Stimulated activated CD8-positive, alpha-beta memory T cell treated with anti-CD3 and anti-CD28 coated beads, Interleukin-15, amount 100 ng/mL, for 48 hours (primary cell): ENCODE data around the gene C17orf114.

Experiments
- DNase-seq, 2 donors: peaks; one replicate each; pipeline ENCODE4 v3.0.0-alpha.2; 2020; ENCODE audit warnings: low read depth in 2 of 2

Gene C17orf114

DNA sequence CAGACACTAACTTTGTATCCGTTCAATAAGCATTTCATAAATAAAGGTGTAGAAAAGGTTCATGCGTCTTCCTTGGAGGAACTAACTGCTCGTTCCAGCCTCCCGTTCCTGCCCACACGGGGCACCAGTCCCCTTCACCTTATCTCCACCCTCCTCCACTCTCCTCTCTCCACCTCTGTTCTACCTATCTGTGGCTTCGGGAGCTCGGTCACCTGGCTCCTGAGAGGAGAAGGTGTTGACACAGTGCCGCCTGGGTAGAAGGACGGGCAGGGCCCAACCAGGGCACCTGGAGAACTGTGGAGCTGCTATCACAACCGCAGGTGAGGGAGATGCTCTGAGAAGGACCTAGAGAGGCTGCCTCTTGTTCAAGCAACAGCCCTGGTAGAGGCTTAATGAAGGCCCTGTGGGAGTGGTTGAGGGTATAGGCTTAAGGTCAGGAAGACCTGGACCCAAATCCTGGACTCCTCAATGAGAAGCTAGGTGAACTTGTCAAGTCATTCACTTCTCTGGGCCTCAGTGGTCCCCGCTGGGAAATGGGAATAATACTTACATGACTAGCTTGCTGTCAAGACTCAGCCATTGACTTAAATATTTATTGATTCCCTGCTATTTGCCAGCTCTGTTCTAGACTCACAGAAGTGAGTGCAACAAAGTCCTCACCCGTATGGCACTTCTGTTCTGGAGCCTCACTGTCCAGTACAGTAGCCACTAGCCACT is 21.4 kb upstream of the C17orf114 start:
- DNase-seq, result no peak

DNA sequence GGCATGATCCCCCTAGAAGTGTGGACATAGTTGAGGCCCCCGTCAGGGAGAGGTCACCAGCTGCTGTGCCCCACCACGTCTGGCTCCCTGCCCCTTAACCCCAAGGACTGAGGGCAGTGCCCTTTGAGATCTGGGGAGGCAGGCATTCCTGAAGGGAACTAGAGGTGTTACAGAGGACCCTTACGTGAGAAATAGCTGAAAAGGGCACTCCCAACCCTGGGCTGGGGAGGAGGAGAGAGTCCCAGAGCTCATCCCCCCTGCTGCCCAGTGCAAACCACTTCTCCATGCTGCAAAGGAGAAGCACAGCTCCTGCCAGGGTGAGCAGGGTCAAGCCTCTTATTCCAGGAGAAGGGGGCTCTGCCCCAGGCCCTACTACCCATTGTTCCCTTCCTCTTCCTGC is 20.7 kb upstream of the C17orf114 start:
- DNase-seq, result no peak

DNA sequence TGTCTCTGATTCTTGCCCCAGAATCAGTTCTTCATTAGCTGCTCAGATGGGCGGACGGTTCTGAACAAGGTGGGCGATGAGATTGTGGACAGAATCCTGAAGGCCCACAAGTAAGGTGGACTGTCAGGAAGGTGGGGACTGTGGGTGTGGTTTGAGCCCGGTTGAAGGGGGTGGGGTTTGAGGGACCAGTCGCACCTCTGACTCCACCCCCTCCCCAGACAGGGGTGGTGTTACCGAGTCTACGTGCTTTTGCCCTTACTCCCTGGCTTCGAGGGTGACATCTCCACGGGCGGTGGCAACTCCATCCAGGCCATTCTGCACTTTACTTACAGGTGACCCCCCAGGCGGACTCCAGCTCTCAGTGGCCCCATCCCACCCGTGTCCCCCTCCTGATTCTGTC is 16.1 kb upstream of the C17orf114 start:
- no peak for DNase-seq

DNA sequence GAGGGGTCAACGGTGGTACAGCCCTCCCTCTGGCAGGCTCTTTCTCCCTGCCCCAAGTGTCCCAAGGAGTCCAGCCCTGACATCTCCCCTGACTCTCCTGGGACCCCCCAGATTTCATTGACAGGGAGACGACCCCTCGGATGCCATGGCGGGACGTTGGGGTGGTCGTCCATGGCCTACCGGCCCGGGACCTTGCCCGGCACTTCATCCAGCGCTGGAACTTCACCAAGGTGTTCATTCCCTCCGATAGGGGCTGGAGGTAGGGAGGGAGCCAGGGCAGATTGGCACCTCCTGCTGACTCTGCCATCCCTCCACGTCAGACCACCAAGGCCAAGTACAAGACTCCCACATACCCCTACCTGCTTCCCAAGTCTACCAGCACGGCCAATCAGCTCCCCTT is 14.7 kb upstream of the C17orf114 start:
- no peak for DNase-seq

DNA sequence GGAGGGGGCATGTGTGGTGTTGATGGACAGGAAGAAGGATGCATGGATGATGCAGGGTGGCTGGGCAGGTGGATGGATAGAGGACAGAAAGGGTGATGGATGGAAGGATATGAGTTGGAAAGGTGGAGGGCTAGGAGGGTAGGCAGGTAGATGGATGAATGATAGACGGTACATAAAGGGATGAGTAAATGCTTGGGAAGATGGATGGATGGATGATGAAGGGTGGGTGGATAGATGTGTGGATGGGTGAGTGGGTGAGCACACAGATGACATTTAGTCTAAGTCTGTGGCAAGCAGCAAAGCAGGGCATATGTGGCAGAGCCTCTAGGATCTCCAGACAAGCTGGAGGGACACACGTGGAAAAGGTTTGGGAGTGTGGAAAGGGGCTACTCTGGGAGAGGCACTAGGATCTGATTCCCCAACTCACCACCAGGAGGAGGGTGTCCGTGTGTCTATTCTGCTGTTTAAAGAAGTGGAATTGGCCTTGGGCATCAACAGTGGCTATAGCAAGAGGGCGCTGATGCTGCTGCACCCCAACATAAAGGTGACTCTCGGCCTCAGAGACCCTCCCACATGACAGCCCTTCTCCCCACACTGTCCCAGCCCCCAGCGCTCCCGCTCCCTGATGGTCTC is 13.0 kb upstream of the C17orf114 start:
- no peak for DNase-seq

DNA sequence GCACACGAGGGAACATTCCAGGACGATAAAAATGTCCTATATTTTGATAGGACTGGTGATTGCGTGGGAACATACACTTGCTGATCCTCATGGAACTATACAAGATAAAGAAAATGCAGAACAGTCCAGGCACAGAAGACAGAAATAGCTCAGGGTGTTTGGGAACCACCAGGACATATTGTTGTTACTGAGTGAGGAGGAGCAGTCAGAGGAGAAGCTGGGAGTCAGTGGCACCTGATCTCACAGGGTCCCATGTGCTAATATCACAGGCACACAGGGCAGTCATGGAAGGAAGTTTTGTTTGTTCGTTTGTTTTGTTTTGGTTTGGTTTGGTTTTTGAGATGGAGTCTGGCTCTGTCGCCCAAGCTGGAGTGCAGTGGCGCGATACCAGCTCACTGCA is 10.6 kb upstream of the C17orf114 start:
- no peak for DNase-seq

DNA sequence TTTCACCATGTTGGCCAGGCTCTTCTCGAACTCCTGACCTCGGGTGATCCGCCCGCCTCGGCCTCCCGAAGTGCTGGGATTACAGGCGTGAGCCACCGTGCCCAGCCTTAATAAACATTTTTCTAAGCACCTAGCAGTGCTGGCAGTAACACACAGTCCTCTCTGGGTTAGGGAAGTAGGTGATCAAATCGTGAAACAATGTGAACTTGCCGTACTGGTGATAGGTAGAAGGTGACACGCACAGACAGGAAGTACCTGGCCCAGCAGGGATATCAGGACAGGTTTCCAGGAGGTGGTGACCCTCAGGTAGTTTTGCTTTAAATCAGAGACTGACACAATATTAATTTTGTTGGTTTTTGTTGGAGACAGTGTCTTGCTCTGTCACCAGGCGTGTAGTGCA is 9.3 kb upstream of the C17orf114 start:
- no peak for DNase-seq

DNA sequence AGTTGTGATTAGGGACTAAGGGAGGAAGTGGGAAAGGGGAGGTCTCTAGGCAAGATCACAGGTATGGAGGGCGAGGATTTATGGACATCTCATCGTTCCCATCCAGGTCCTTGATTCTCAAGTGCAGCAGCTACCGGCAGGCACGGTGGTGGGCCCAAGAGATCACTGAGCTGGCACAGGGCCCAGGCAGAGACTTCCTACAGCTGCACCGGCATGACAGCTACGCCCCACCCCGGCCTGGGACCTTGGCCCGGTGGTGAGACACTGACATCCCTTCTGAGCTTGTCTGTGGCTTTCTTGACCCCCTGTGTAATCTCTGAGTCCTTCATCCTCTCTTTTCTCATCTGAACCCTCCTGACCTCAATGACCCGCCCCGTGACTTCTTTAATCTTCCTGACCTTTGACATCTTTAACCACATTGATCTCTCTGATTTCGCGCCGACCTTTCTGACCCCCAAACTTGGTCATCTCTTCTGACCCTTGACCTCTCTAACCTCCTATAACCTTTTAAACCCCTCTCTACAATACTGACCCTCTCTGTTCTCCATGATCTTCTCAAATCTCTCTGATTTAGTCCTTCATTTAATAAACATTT is 8.7 kb upstream of the C17orf114 start:
- DNase-seq, result no peak

DNA sequence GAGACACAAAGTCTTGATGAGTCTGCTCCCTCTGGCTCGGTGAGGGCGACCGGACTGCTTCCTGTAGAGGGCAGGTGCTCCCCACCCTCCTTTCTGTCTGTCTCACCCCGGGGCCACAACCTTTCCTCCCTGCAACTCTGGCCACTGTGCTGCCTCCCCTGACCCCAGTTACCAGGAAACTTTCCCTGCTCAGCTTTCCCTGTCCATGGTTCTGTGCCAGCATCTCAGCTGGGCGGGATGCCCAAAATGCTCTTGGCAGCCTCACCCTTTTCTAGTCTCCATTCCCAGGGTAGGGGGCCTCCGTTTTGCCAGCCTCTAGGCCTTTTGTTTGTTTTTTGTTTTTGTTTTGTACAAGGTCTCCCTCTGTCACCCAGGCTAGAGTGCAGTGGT is 6.2 kb upstream of the C17orf114 start:
- no peak for DNase-seq

DNA sequence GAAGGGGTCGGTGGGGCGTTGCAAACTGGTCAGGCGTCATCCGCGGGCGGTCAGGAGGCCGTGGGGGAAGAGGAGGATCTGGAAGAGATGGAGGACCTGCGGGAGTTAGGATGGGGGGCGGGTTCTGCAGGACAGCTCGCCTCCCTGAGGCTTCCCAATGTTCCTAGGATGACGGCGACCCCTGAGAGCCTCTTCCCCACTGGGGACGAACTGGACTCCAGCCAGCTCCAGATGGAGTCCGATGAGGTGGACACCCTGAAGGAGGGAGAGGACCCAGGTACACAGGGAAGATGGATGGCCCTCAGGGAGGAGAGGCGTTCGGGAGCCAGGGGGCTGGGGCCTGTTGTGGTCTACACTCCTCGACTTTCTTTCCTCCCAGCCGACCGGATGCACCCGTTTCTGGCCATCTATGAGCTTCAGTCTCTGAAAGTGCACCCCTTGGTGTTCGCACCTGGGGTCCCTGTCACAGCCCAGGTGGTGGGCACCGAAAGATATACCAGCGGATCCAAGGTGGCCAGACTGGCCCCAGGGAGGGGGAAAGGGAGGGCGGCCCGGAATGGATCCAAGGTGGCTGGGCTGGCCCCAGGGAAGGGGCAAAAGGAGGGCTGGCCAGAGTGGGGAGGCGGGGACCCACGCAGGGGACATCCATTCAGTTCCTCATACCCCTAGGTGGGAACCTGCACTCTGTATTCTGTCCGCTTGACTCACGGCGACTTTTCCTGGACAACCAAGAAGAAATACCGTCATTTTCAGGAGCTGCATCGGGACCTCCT is 5.7 kb upstream of the C17orf114 start:
- DNase-seq, result no peak

DNA sequence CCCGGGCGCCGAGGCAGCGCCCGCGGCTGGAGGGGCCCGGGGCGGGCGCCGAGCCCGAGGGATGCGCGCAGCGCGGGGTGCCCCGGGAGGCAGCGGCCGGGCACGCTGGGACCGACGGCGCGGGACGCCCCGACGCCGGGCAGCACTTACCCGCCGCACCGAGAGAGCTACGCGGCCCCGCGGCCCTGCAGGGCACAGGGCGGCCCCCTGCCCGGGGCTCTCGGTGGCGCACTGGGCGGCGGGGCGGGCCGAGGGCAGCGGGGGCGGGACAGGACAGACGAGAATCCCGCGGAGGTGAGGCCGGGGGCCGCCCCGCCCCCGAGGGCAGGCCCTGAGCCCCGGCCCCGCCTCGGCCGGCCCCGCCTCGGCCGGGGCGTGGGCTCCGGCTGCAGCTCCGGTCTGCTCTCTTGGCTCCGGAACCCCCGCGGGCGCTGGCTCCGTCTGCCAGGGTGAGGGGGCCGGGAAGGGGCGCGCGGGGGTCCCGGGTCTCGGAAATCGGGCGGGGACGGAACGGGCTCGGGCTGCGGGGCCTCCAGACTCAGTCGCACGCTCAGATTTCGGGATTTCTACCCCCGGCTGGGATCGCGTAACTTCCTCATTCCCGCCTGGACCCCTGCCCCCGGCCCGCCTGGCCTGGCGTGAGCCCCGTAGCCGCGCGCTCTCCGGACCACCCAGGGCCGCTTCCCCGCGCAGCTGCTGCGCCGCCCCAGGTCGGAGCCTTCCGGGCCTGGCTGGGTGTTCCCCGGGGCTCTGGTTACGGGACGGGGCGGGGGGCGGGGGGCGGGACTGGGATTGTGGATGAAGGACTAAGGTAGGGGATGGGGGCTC is 4.9 kb upstream of the C17orf114 start, which contains the start of gene PLD2:
TSS of gene PLD2 (plus strand) at position 376 of the 828 bp plus-strand sequence. CDS start 621 bp downstream, outside the sequence.
- peak; percentile 82 to 86 for DNase-seq

DNA sequence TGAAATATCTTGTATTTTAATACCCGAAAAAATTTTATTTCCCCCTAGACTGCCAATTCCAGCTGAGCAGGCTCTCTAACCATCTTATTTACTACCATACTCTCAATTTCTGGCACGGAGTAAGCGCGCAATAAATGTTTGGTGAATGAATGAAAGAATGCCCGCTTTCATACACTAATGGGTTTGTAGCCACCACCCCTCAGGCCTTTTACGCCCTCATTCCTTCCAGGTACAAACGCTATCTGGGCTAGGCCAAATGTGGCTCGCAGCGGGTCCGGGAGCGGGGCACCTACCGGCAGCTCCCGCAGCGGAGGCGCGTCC is 4.3 kb upstream of the C17orf114 start:
- no peak for DNase-seq

DNA sequence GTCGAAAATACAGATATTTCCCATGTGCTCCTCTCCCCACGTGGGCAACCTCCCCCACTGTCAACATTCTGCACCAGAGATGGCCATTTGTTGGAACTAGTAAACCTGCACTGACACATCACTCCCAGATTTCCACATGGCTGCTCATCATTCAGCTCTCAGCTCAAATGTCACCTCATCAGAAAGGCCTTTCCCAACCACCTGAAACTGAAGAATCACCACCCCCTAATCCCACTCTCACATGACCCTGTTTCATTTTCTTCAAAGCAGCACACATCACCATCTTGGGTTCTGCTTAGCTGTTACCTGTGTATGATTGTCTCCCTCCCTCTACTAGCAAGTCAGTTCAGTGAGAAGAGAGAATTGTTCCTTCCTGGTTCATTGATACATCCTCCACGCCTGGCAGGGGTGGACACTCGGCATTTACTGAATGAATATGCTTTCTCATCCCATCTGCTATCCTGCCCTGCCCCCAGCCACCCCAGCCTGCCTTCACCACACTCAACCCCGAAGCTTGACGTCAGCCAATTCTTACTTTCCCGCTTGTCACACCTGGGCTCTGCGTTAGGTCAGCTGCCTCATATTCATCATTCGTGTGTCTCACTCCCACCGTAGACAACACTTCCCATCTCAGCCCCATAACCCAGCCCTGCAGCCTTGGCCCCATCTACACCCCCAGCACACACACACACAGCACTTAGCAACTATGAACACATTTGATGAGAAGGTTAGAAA is 1.5 kb downstream of the C17orf114 start:
- no peak for DNase-seq

DNA sequence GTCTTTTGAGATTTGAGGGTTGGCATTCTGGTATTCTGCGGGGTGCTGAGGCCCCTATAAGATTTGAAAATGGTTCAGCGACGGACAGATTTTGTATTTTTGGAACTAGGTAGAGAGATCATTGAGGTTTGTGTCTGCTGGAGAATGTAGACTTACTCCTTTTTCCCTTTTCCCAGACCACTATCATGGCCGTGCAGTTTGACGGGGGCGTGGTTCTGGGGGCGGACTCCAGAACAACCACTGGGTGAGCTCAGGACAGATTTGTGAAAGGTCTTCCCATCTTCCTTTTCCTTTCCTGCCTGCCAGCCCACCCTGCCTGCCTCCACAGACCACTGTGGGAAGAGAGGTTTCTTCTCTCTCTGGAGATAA is 5.6 kb downstream of the C17orf114 start:
- no peak for DNase-seq

DNA sequence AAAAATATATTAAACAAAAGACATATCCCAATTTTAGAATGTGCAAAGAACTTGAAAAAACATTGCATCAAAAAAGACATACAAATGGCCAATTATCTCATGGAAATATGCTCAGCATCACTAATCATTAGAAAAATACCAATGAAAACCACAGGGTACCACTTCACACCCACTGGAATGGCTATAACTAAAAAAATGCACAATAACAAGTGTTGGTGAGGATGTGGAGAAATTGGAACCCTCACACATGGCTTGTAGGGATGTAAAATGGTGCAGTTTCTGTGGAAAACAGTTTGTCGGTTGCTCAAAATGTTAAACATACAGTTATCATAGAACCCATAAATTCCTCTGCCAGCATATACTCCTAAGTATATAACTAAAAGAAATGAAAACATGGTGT is 7.0 kb downstream of the C17orf114 start:
- no peak for DNase-seq

DNA sequence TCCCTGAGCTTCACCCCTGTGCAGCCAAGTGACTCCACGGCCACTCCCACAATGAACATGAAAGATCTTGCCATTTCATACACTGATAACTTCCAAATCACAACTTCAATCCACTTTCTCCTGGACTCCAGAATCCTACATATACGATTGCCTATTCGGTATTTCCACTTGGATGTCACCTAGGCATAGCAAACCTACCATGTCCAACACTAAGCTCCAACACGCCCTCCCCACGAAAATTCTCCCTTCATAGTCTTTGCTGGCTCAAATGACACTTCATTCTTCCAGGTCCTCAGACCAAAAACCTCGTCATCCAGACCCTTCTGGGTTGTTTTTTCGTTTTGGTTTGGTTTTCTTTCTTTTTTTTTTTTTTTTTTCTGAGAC is 11.4 kb downstream of the C17orf114 start:
- DNase-seq, result no peak

DNA sequence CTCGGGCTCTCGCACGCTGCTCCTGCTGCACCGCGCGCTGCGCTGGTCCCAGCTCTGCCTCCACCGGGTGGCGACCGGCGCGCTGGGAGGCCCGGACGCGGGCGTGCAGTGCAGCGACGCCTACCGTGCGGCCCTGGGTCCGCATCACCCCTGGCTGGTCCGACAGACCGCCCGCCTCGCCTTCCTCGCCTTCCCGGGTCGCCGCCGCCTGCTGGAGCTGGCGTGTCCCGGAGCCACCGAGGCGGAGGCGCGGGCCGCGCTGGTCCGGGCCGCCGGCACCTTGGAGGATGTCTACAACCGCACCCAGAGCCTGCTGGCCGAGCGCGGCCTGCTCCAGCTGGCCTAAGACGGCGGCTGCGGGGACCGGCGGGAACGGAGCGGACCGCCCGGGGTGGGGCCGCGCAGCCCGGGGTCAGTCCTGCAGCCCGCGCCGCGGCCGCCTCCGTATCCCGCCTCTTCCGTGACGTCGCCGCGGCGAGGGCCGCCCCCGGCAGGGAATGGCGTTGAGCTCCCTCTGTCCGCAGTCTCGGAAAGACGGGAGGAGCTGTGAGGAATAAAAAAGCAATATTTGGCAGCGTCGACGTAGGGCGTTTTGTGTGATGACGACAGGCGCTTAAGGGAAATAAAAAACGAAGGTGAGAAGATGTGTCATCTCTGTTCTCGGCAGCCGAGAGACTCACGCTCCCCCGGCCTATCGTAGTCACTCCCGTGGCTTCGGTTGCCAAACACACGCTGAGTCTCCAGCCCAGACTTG is 12.0 kb downstream of the C17orf114 start:
- DNase-seq, result peak; percentile 75 to 80

DNA sequence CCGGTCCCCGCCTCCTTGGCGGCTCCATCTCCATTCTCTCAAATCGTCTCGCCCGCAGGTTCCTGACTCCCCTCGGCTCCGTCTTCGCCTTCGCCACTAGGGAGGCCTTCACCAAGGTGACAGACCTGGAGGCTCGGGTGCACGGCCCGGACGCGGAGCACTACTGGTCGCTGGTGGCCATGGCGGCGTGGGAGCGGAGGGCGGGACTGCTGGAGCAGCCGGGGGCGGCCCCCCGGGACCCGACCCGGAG is 12.5 kb downstream of the C17orf114 start:
- DNase-seq, result no peak

DNA sequence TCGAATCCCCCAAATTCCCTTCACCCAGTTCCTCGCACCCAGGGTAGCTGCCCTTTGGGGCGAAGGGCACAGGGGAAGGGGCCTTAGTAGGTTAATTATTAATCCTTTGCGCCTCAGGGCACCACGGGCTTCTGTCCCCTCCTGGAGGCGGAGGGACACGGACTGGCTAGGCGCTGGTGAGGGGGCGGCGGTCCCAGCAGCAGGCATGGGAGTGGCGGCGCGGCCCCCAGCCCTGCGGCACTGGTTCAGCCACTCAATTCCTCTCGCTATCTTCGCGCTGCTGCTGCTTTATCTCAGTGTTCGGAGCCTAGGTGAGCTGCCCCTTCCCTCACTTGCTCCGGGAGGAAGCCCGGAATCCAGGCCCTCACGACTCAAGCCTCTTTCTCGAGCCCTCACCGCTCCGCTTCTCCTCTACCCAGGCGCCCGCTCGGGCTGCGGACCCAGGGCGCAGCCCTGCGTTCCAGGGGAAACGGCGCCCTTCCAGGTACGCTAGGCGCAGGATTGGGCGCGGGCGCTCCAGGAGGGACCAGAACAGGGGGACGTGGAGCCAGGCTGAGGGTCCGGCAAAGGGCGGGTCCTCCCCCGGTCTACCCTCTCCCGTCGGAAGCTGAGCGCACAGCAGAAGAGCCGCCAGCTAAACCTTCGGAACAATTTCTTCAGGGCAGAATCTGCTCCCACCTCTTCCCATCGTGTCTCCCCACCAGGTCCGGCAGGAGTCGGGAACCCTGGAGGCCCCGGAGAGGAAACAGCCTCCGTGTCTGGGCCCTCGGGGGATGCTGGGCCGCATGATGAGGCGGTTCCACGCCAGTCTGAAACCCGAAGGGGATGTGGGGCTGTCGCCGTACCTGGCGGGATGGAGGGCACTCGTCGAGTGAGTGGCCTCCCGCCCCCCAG is 13.1 kb downstream of the C17orf114 start, which contains the start of gene GLTPD2:
TSS of gene GLTPD2 (plus strand) at position 158 of the 894 bp plus-strand sequence. CDS start at position 206, 48 bp downstream.
- no peak for DNase-seq
